Lower leg skin (tissue), 3 donors: ENCODE measurements around the gene HLA-B.

ENCODE experiments used
- POLR2A ChIP-seq, 2 donors: fragments of 450-650 bp; IDR thresholded peaks; one replicate each; pipeline ENCODE4 v1.6.1; 2016 to 2017; ENCODE audit warnings: antibody characterized with exemption in 2 of 2, mild to moderate bottlenecking in 1 of 2, moderate library complexity in 1 of 2
- TF ChIP-seq, protein P1 (sequence below), 3 donors: fragments of 450-650 bp; IDR thresholded peaks; one replicate each; pipeline ENCODE4 v1.5.1; 2016; ENCODE audit warnings: antibody characterized with exemption in 3 of 3, mild to moderate bottlenecking in 3 of 3, moderate library complexity in 2 of 3

DNA sequence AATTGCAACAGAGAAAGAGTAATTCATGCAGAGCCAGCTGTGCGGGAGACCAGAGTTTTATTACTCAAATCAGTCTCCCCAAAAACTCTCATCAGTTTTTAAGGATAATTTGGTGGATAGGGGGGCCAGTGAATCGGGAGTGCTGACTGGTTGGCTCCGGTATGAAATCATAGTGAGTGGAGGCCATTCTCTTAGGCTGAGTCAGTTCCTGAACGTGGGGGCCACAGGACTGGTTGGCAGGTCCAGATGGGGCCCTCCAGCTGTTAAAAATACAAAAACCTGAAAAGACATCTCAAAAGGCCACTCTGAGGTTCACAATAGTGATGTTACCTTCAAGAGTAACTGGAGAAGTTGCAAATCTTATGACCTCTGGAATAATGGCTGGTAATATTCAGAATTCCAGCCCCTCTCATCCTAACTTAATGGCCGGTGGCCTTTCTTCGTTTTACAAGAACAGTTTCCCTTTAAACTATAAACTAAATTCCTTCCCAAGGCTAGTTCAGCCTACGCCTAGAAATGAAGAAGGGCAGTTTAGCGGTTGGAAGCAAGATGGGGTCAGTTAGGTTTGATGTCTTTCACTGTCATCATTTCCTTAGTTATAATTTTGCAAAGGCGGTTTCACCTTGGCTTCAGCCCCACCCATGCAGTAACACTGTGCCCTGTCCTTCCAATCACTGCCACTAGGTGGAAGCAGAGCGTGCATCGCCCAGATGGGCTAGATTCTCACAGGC lies 39.6 kb upstream of the HLA-B start:
- TF ChIP-seq, protein P1, sequence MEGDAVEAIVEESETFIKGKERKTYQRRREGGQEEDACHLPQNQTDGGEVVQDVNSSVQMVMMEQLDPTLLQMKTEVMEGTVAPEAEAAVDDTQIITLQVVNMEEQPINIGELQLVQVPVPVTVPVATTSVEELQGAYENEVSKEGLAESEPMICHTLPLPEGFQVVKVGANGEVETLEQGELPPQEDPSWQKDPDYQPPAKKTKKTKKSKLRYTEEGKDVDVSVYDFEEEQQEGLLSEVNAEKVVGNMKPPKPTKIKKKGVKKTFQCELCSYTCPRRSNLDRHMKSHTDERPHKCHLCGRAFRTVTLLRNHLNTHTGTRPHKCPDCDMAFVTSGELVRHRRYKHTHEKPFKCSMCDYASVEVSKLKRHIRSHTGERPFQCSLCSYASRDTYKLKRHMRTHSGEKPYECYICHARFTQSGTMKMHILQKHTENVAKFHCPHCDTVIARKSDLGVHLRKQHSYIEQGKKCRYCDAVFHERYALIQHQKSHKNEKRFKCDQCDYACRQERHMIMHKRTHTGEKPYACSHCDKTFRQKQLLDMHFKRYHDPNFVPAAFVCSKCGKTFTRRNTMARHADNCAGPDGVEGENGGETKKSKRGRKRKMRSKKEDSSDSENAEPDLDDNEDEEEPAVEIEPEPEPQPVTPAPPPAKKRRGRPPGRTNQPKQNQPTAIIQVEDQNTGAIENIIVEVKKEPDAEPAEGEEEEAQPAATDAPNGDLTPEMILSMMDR (IDR thresholded peaks at IDR 0.05): peak in 1 of 3 donors; percentile 45
- TF ChIP-seq POLR2A (IDR thresholded peaks at IDR 0.05): no peak
